Liver (tissue), 9 donors: Measurements from ENCODE around the gene HDAC2. TPM values are rescaled to one million over a fixed set of nuclear protein-coding genes. Genes with fewer than 3 reads are reported as not detected.

Experiments used
- DNase-seq: peaks from one replicate; pipeline ENCODE4 v3.0.0-alpha.2; 2017; ENCODE audit warnings: low spot score
- H3K27ac ChIP-seq, 2 donors: one replicate each; pipeline ENCODE4 v1.7.0; 2013; ENCODE audit warnings: inconsistent platforms in 2 of 2, low read length in 2 of 2, control low read depth in 1 of 2, low read depth in 1 of 2, mild to moderate bottlenecking in 1 of 2
- H3K27me3 ChIP-seq, 4 donors: one replicate each; pipeline versions ENCODE4 v1.6.1 to v1.7.0; 2013; ENCODE audit warnings: low read length in 3 of 4, inconsistent platforms in 1 of 4, mild to moderate bottlenecking in 1 of 4, moderate library complexity in 1 of 4; ENCODE audit not compliant: control insufficient read depth in 4 of 4, insufficient read depth in 4 of 4
- H3K36me3 ChIP-seq, 4 donors: one replicate each; pipeline versions ENCODE4 v1.6.1 to v1.7.0; 2013; ENCODE audit warnings: low read length in 3 of 4, mild to moderate bottlenecking in 3 of 4, low read depth in 1 of 4, moderate library complexity in 1 of 4; ENCODE audit not compliant: control insufficient read depth in 4 of 4, insufficient read depth in 3 of 4
- H3K4me1 ChIP-seq, 4 donors: one replicate each; pipeline versions ENCODE4 v1.6.1 to v1.7.0; 2013; ENCODE audit warnings: low read length in 3 of 4, mild to moderate bottlenecking in 3 of 4, moderate library complexity in 1 of 4; ENCODE audit not compliant: control insufficient read depth in 4 of 4, insufficient read depth in 4 of 4
- H3K4me3 ChIP-seq, 3 donors: one replicate each; pipeline versions ENCODE4 v1.6.1 to v1.7.0; 2013; ENCODE audit warnings: low read length in 3 of 3, control low read depth in 1 of 3, low read depth in 1 of 3, mild to moderate bottlenecking in 1 of 3
- H3K9ac ChIP-seq, 2 donors: one replicate each; pipeline ENCODE4 v1.7.0; 2013; ENCODE audit warnings: low read length in 2 of 2, mild to moderate bottlenecking in 2 of 2, moderate library complexity in 2 of 2, control low read depth in 1 of 2, low read depth in 1 of 2
- H3K9me3 ChIP-seq, 4 donors: one replicate each; pipeline versions ENCODE4 v1.6.1 to v1.7.0; 2013; ENCODE audit warnings: low read length in 3 of 4; ENCODE audit not compliant: control insufficient read depth in 4 of 4
- CTCF ChIP-seq: fragments of 150-350 bp; IDR thresholded peaks from 2 replicates; pipeline ENCODE4 v1.5.1; 2017; ENCODE audit warnings: improper control_type of control experiment, low read depth, low read length; ENCODE audit not compliant: missing input control
- EGR1 ChIP-seq, 2 donors: IDR thresholded peaks; 2 replicates each; pipeline ENCODE4 v1.6.1; 2016 to 2018; ENCODE audit warnings: antibody characterized with exemption in 2 of 2, low read depth in 2 of 2
- FOXA1 ChIP-seq: IDR thresholded peaks from 2 replicates; pipeline ENCODE4 v1.6.1; 2016; ENCODE audit warnings: antibody characterized with exemption
- FOXA2 ChIP-seq: IDR thresholded peaks from 2 replicates; pipeline ENCODE4 v1.6.1; 2016; ENCODE audit warnings: antibody characterized with exemption
- GABPA ChIP-seq, 2 donors: IDR thresholded peaks in 1 of 2; conservative IDR thresholded peaks in 1 of 2; 2 replicates each; pipeline ENCODE4 v1.6.1; 2016; ENCODE audit warnings: antibody characterized with exemption in 2 of 2, mild to moderate bottlenecking in 1 of 2, moderate library complexity in 1 of 2
- HNF4A ChIP-seq, 2 donors: conservative IDR thresholded peaks; 2 replicates each; pipeline ENCODE4 v1.6.1; 2016; ENCODE audit warnings: antibody characterized with exemption in 2 of 2, mild to moderate bottlenecking in 2 of 2
- HNF4G ChIP-seq: IDR thresholded peaks from 2 replicates; pipeline ENCODE4 v1.6.1; 2016; ENCODE audit warnings: antibody characterized with exemption
- JUND ChIP-seq, 2 donors: IDR thresholded peaks; 2 replicates each; pipeline ENCODE4 v1.6.1; 2016; ENCODE audit warnings: antibody characterized with exemption in 2 of 2
- NR2F2 ChIP-seq: IDR thresholded peaks from 2 replicates; pipeline ENCODE4 v1.6.1; 2016; ENCODE audit warnings: antibody characterized with exemption
- RAD21 ChIP-seq, 2 donors: IDR thresholded peaks; 2 replicates each; pipeline ENCODE4 v1.6.1; 2016; ENCODE audit warnings: antibody characterized with exemption in 2 of 2, mild to moderate bottlenecking in 2 of 2
- REST ChIP-seq: IDR thresholded peaks from 2 replicates; pipeline ENCODE4 v1.6.1; 2016; ENCODE audit warnings: antibody characterized with exemption, mild to moderate bottlenecking
- RXRA ChIP-seq, 2 donors: IDR thresholded peaks; 2 replicates each; pipeline ENCODE4 v1.6.1; 2017 to 2018; ENCODE audit warnings: antibody characterized with exemption in 2 of 2, mild to moderate bottlenecking in 1 of 2
- SP1 ChIP-seq: IDR thresholded peaks from 2 replicates; pipeline ENCODE4 v1.6.1; 2018; ENCODE audit warnings: antibody characterized with exemption, mild to moderate bottlenecking
- TAF1 ChIP-seq: conservative IDR thresholded peaks from 2 replicates; pipeline ENCODE4 v1.6.1; 2016; ENCODE audit warnings: antibody characterized with exemption, mild to moderate bottlenecking
- YY1 ChIP-seq: IDR thresholded peaks from 2 replicates; pipeline ENCODE4 v1.6.1; 2016; ENCODE audit warnings: antibody characterized with exemption, mild to moderate bottlenecking
- ZBTB33 ChIP-seq: IDR thresholded peaks from 2 replicates; pipeline ENCODE4 v1.6.1; 2016; ENCODE audit warnings: antibody characterized with exemption
- WGBS: extraction: QIAGEN DNeasy Blood & Tissue Kit; methylation state at CpG from one replicate; pipeline ENCODE4 v1.1.7; 2013; 5-methylcytosine and 5-hydroxymethylcytosine counted together
- polyA plus RNA-seq, 2 donors: library from polyadenylated mRNA; stranded (reverse) in 1 of 2; unstranded in 1 of 2; fragments of 200-250 nt in 1 of 2; fragments of >200 nt in 1 of 2; fragmentation: Nextera tagmentation in 1 of 2; extraction: Ambion mirVana in 1 of 2; gene quantifications; one replicate each; pipeline versions ENCODE4 v1.2.1 to v1.2.3, GENCODE V29; 2013 to 2015
- total RNA-seq, 2 donors: library from RNA; depleted of rRNA; stranded (reverse); fragments of >200 nt; gene quantifications; one replicate each; pipeline ENCODE4 v1.2.3, GENCODE V29; 2014
- TF ChIP-seq, protein P1 (sequence below): IDR thresholded peaks from 2 replicates; pipeline ENCODE4 v1.6.1; 2016; ENCODE audit warnings: antibody characterized with exemption
- TF ChIP-seq, protein P2 (sequence below): IDR thresholded peaks from 2 replicates; pipeline ENCODE4 v1.6.1; 2016; ENCODE audit warnings: antibody characterized with exemption
- donor health status: healthy.
- donor health status: healthy.
- donor health status: healthy.
- donor health status: healthy.
- donor health status: healthy.

The HDAC2 gene
- total and polyA plus RNA-seq, 4 donors = 14.7 to 56.9 (median 21.0) TPM

DNA sequence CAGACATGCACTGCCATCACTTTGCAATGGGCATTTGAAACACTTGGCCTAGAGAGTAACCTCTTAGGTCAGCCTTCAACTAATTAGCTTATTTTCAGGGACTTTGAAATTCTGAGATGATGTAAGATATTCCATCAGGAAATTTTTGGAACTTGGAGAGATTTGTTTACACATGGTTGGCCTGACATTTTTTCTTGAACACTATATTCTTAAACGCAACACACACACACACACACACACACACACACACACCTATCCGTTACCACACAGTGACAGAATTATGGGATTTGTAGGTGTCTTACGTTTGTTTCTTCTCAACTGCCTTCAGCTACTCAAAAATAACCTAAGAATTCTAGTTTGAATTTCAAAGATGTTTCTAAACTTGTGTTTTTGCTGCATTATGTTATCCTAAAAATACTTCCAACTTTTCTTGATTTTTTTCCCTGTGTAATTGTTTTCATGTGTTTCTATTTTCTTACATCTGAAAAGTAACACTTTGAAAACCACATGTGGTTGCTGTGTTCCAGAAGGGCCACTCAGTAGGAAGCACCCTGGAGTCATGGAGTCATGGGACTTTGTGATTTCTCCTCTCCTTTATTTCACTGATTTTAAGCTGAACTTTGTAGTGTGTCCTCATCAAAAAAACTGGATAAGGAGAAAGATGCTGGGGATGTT is 81.9 kb downstream of the HDAC2 start:
- H3K36me3 ChIP-seq = no peaks in the 10 kb centered on the region
- TF ChIP-seq GABPA (IDR thresholded peaks at IDR 0.05 in 1 of 2, conservative IDR thresholded peaks at IDR 0.05 in 1 of 2) (no peak), JUND (IDR thresholded peaks at IDR 0.05) (no peak), RAD21 (IDR thresholded peaks at IDR 0.05) (no peak), TAF1 (no peak), RXRA (IDR thresholded peaks at IDR 0.05) (no peak), ZBTB33 (no peak), YY1 (no peak), HNF4G (no peak), CTCF (no peak), FOXA2 (no peak), EGR1 (IDR thresholded peaks at IDR 0.05; ENCODE audit: low read depth in 2 of 2) (no peak), FOXA1 (no peak), HNF4A (conservative IDR thresholded peaks at IDR 0.05) (no peak), SP1 (no peak), REST (no peak), NR2F2 (no peak)
- TF ChIP-seq, protein P1, sequence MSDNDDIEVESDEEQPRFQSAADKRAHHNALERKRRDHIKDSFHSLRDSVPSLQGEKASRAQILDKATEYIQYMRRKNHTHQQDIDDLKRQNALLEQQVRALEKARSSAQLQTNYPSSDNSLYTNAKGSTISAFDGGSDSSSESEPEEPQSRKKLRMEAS = no peak
- TF ChIP-seq, protein P2, sequence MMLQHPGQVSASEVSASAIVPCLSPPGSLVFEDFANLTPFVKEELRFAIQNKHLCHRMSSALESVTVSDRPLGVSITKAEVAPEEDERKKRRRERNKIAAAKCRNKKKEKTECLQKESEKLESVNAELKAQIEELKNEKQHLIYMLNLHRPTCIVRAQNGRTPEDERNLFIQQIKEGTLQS = no peak
- H3K27ac ChIP-seq = no peak overlapping the region
- H3K4me3 ChIP-seq = no peak overlapping the region
- no peak overlapping the region for H3K9ac ChIP-seq
- DNase-seq = no peak
- 88% methylated on average over 3 of the region's 3 CpGs for WGBS
- no peaks in the 10 kb centered on the region for H3K4me1 ChIP-seq
- H3K27me3 ChIP-seq = no peaks in the 10 kb centered on the region
- peaks cover 0 to 5% (median under 1%) of the 10 kb centered on the region in 4 donors for H3K9me3 ChIP-seq
